GM19468 (cell line): ENCODE results near the gene HAPLN3.

ENCODE experiments used
- ATAC-seq: cut with Tn5 transposase; IDR thresholded peaks from one replicate; pipeline ENCODE4 v1.9.1; 2021; ENCODE audit warnings: mild to moderate bottlenecking, moderate library complexity, moderate number of reproducible peaks; ENCODE audit not compliant: unreplicated experiment; ENCODE audit errors: extremely low read depth

HAPLN3 gene

DNA sequence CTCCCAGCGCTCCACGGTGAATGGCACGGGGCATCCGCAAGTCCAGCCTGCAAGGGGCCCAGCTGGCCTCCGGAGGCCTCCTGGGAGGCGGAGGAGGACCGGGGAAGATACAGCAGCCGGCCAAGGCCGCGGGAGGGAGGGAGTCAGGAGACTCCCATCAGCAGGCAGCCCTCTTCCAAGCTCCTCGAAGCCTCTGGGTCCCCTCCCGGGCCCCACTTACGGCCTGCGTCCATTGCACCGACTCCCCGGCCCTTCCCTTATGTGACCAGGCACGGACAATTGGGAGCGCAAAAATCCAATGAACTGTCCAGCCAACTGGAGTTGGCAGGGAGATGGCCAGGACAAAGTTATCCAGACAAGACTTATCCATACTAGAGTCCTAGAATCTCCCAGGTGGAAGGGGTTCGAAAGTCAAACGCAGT, 17.2 kb upstream of the HAPLN3 start:
- no peak for ATAC-seq

DNA sequence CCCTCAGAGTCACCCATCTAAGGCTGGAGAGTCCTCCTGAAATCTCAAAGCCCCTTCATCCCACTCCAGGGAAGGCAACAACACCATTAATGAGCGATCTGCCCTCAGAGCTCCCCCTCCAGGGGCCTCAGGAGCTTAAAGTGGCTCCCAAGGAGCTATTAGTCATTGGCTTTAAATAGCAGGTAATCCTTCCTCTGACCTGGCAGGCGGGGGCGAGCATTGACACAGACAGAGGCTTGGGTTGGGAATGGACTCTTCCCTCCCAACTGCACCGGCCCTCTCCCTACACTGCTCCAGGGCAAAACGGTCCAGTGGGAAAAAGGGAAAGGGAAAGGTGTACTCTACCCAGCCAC, 16.4 kb upstream of the HAPLN3 start:
- no peak for ATAC-seq

GRCh38 chr15:88909956-88910831, 14.8 kb upstream of the HAPLN3 start:
- ATAC-seq, result no peak

DNA sequence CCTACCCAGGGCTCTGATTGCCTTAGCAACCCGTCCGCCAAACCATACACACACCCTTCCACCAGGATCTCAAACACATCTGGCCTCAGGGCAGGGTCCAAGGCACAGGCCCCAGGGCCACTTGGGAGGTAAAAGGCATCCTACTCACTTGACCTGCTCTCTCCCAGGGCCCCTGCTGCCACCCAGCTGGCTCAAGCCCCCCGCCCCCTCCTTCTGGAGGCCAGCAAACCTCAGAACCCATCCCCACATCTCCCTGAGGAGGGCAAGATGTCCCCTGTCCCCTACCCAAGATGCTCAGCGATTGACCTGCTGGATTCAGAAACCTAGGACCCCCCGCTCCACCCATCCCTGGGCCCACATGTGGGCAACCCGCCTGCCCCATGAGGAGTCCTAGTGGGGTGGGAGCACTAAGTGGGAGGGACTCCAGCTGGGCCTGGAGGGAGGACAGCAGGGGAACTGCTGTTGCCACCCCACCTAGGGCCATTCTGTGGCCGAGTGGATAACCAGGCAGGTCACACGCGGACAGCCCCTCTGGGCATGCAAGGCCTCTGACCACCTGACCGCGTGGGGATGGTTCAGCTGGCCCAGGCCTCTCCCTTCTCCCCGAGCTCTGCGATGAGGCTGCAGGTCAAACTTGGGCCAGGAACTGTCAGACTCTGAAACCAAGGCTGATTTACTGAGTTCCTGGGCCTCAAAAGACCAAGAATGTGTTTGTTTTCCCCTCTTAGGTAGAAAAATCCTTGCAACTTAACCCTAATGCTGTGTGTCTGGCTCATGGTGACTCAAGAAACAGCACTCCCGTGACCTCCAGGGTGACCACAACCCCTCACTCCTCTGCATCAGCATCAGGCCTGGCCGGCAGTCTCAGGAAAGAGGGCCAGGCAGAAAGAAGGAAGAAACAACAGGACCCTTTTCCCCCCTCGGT, 13.6 kb upstream of the HAPLN3 start:
- no peak for ATAC-seq

GRCh38 chr15:88908123-88908522, 12.8 kb upstream of the HAPLN3 start:
- no peak for ATAC-seq

- ATAC-seq, result no peak
Measured at GRCh38 chr15:88907111-88907510, 11.8 kb upstream of the HAPLN3 start.

DNA sequence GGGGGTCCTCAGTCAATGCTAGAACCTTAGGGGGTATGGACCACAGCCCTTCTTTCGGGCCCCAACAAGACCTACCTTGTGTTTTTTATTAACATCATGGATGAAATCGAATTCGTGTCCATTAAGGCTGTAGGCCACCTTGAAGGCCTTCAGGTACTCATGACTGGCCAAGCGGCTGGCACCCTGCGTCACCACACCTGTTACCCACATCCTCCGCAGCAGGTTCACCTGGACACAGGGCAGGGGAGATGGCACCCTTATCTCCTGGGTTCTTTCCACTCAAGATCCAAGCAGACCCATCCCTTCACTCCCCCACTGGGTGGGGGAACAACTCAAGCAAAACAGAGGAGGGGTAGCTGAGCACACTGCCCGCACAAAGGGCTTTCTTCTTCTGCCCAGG, 11.2 kb upstream of the HAPLN3 start:
- no peak for ATAC-seq

DNA sequence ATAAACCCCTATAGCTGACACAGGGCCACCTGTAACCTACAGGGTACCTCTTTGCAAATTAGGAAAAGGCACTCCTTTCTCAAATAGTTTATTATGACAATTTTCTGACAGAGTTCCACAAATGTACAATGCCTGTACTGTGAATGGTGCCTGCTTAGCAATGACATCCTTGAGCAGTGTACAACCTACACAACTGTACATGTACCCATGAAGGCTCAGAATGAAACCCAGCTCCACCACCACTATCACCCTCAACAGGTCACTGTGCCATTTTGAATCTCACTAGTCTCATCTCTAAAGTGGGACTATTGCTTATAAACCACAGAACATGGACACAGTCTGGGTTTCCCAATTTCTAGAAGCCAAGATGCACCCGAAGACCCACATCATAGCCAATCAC, 10.8 kb upstream of the HAPLN3 start:
- ATAC-seq, result no peak

DNA sequence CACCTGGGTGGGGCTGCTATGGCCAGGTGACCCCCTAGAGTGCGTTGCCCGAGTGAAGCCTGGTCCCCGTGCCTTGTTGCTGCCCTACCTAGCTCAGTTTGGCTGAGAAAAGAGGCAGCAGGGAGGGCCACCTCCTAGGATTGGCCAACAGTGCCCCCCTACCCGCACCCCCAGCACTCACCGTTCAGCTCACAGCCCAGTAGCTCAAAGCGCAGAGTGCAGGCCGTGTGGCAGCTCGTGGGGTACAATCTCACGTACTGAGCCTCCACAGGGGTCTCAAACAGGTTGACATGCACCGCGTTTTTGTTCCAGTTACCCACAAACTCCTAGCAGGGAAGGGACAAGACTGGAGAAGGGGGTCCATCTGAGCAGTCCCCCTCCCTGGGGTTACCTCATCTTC, 10.2 kb upstream of the HAPLN3 start:
- ATAC-seq, result no peak

GRCh38 chr15:88904624-88905327, 9.4 kb upstream of the HAPLN3 start:
- ATAC-seq, result peak; percentile 88

DNA sequence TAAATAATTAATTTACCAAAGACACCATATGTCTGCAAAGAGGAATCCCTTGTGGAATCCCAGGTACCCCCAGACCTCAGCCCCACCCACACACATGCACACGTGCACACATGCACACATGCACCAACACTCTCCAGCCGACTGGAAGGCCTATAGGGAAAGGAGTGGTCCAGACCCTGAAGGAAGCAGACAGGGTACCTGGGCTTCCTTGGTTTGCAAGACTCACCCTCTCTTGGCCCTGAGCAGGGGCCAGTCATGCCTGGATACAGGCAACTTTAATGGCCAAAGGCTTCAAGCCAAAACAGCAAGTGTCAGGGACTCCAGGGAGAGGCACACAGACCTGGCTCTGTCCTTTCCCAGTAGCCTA, 8.9 kb upstream of the HAPLN3 start:
- ATAC-seq, result no peak

- no peak for ATAC-seq
Measured at GRCh38 chr15:88902846-88903245, 7.5 kb upstream of the HAPLN3 start.

DNA sequence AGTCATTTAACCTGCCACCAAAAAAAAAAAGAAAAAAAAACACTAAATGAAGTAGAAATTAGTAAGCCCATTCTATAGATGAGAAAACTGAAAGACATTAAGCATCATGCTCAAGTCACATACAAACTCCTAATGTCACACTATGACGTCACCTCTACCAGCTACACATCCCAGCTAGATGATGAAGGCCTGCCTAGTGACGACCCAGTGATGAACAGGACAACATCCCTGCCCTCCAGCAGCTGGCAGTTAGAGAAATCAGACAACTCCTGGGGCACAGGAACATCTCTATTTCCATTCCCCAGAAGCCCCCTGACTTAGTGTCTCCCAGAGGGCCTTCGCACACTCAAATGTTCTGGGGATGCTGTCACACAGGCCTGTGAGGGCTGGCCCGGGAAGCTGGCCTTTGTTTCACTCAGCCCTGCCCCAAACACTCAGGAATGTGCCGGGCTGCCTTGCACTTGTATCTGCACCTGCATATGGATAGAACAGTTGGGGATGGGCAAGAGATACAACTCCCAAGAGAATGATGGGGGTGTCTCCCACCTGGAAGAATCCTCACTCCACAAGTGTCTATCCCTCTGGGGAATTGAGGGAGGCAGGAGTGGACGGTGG, 7.0 kb upstream of the HAPLN3 start:
- ATAC-seq, result no peak

DNA sequence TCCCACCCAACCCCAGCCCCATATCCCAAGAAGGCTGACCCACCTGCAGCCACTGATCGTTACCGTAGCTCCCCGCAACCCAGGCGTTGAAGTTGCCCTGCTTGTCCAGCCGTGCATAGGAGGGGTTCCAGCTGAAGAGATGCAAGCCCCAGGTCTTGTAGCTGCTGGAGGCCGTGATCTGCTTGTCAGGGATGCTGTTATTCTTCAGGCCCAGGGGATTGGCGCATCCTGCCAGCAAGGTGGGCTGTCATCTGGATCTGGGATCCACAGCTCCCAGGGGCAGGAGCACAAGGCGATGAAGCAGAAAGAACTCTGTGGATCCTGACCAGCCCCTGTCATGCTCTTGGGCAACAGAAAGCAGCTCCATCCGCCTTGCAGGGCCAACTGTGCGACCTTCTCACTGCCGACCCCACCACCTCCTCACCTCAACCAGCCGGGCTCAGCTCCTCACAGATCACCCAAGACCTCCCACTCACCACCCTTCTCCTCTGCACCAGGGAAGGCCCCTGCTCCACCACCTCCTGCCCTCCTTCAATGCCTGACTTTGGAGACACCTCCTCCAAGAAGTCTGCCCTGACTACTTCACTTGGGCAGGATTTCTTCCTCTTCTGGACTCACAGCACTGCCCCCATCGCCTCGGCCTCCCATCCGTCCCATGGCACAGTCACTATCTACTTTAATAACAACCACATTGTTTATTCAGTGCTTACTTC, 6.3 kb upstream of the HAPLN3 start:
- no peak for ATAC-seq

GRCh38 chr15:88900982-88901418, 5.7 kb upstream of the HAPLN3 start:
- ATAC-seq, result no peak

- ATAC-seq, result no peak
Measured at GRCh38 chr15:88900309-88900981, 5.1 kb upstream of the HAPLN3 start.

DNA sequence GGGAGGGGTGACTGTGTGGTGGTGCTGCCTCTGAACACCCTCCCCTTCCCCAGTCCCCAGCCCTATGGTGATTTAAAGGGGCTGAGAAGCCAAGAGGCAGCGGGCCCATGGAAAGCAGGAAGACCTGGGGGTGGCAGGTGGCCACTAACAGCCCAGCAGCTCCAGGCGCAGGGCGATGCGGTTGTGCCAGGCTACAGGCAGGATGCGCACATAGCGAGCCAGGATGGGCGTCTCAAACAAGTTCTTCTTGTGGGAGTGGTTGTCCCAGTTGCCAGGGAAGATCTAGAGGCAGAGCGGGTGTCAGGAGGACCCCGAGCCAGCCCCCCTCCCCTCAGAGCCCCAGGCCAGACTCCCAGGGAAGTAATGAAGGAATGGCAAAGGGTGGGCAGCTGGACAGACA, 3.9 kb upstream of the HAPLN3 start:
- no peak for ATAC-seq

DNA sequence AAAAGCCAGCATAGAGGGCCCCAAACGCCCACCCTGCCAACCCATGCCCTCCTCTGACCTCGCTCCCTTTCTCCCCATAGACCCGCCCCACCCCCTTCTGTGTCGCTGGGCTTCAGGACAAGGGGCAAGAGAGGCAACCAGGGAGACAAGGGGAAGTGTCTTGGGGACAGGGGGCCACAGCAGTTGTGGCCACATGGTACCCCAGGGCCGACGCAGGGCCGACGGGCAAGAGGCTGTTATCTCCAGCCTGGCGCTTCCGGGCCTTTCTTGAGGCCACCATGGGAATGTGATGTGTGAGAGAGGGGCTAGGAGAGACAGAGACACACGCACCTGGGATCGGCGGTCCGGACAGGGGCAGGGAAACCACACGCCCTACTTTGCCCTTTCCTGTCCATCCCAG, 3.4 kb upstream of the HAPLN3 start:
- ATAC-seq, result no peak
